CD4-positive, alpha-beta T cell treated with Interleukin-6 at 100 ng/mL for 8 hours (primary cell): ENCODE results near the gene GABRG3.

ENCODE experiments used
- DNase-seq: peaks from one replicate; pipeline ENCODE4 v3.0.0-alpha.2; 2020; ENCODE audit warnings: mixed read lengths, low spot score

The GABRG3 gene

DNA sequence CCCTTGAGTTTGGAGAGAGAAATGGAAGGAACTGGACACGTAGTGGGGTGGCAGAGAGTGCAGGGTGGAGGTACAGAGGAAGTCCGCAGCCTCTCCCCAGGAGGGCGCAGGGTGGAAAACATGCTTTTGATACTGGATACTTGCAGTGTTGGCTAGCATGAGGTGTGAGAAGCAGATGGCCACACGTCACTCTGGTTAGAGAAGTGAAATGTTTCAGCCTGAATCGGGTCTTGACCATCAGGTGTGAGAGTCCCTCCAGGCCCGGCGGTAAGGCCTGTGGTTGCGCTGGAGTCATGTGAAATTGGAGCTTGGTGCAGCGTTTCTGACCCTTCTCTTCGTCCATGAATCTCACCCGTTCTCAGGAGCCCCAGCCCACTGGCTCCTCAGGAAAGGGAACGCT lies 93.1 kb downstream of the GABRG3 start:
- DNase-seq = no peak

DNA sequence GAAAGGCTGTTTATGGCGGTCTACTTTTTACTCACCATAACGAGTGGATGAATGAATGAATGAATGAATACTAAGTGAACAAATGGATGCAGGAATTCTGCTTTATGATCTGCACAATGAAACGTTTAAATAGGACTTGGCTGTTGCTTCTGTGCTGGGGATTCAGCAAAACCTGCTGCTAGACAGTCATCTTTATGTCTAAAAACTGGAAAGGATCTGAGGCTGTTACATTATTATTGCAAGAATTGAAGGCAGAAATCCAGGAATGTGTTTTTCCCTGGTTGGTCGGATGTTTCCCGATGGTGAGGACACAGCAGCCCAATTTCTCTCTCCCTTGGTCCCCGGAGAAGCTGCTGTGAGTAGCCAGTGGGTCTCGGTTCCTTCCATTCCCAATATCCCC lies 94.2 kb downstream of the GABRG3 start:
- DNase-seq = no peak

DNA sequence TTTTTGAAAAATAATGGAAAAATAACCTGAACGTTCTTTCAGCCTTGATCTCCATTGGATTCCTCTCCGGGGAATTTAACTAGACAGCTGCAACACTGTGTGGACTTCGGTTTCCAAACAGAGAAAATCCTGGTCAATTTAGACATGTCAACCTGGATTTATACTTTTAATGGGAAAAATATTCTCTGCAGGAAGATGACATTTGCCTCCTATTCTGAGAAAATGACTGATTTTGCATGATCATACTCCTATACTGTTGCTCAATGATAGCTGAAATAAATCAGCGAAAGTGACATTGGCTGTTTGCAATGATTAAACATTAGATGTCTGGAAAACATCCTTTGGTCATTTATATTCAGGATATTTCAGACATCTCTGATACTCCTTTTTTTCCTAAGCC lies 94.8 kb downstream of the GABRG3 start:
- DNase-seq = no peak

DNA sequence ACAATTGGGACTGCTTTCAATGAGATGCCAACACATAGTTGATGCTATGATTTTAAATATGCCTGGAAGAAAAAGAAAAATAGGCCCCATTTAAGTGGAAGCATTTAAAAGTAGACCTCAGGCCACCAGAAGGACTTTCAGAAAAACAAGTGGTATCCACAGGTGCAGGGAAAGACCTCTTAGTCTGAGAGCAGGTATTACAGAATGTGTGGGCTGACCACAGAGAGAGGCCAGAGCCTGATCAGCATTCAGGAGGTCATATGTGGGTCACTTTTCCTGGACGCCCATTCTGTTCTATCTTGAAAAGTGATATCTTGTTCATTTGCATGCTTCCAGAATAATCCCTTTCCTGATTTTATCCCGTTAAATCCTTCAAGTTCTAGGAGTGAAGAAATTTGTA lies 95.5 kb downstream of the GABRG3 start:
- DNase-seq = no peak

DNA sequence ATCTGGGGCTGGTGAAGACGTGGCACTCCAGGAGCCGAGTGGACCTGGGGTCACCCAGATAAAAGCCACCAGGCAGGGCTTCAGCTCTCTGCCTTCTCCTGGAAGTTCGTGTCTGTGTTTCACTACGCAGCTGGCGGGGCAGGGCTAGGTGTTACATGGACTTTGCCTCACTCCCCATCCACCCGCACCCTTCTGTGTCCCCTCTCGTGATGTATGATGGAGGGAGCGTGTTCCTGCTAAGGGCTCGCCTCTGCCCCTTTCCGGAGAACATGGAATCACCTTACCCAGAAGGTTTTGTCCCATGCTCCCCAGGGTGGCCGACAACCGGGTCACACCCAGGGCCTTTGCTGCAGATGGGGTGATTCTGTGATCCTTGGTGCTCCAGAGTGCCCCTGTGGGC lies 96.2 kb downstream of the GABRG3 start:
- no peak for DNase-seq

DNA sequence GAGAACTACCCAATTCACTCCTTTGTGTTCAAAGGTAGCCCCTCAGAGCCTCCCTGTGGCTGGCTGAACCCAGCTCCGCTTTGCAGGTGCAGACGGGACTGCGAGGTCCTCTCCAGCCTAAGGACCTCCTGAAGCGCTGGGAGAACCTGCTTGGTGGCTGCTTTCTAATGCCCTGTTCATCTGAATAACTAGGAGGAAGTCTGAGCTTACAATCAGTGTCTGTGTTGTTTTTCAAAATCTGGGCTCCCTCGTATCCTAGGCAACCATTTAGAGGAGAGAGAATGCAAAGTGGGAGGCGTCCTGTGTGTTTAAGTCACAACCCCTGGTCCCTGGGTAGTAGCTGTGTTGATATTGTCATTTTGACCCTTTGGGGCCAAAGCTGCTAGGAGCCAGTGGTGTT lies 99.9 kb downstream of the GABRG3 start:
- DNase-seq = no peak

DNA sequence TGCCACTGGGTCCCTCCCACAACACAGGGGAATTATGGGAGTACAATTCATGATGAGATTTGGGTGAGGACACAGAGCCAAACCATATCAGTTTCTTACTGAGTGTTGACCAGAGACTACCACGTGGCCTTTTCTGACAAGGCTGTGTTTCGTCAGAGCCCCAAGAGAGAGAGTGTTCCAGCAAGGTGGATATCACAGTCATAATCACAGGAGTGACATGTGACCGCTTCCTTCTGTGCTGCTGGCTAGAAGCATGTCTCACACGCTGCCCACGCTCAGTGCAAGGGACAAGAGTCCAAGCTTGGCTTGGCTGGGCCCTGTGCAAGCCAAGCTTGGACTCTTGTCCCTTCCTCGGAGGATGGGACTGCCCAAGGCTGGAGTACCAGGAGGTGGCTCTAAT lies 103.2 kb downstream of the GABRG3 start:
- DNase-seq = no peak

DNA sequence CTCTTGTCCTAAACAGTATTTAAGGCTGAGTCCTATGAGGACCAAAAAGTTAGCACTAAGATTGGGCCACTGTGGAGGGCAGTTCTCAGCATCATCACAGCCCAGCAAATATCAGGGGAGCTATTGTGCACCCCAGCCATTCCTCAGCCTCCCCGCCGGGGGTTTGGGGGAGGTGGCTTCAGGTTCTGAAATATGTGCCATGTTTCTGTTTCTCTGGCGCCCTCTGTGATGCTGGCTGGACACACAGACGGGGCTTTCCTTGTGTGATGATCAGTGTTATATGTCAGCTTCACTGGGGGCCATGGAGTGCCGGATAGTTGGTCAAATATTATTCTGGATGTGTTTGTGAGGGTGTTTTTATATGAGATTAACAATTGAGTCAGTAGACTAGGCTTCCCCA lies 106.8 kb downstream of the GABRG3 start:
- no peak for DNase-seq

DNA sequence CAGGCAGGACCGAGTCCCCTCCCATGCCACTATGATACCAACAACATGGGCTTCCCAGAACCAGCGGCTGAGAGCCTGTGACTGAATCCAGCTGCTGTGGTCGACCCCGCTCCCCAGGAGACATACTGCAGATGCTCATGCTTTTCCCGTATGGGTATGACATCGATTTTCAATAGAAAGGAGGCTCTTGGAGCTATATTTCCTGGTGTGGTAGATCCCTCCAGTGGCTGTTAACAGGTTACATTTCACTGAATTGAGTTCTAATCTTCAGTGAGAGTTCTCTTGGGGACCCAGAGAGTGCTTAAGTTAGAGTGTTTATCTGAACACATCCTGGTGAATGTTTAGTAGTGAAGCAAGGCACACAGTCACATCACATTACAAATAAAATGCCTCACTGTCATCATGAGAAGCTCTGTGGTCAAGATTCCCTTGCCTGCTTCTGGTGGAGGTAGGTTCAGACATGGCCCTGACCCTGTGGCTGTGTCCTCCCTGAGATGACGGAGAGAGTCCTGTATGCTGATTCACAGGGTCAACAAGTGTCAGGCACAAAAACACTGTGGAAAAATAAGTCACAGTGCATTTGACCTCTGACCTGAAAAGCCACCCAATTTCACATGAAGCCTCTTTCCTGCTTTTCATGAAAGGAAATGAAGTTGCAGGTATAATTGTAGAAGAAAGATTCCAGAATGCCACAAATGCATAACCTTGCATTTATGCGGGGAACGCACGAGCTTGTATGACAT lies 110.9 kb downstream of the GABRG3 start:
- no peak for DNase-seq

DNA sequence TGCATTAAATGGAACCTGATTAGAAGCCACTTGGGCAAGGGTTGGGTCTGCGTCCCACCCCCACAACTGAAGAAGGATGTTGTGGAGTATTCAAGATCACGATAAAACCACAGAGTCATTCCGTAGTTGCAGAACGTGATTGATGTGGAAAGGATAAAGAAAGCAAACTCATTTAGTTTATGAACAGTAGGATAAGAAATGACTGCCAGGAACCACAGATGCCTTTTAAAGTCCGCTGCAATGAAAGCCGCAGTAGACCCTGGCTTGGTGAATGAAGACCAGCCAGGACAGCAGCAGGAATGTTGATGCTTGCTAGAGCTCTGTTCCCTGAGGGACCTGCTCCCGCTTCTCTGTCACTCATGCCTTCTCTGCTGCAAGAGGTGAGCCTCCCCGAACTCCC lies 111.5 kb downstream of the GABRG3 start:
- DNase-seq = no peak

DNA sequence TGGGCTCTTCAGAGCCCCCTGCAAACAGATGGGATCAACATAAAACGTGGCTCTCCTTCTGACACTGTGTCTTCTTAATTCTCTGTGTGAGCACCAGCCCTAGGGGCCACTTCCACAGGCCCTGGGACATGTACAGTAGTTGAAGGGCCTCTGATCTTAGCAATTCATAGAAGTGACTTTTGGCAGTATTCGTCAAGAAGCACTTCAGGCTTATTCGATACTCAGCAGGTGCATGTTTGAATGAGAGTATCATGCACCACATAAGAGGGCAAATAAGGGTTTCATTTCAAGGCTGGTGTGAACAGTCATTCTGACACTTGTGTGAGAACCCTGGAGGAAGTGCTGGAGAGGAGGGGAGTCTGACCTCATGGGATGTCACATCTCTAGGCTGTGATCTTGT lies 113.9 kb downstream of the GABRG3 start:
- DNase-seq = no peak

DNA sequence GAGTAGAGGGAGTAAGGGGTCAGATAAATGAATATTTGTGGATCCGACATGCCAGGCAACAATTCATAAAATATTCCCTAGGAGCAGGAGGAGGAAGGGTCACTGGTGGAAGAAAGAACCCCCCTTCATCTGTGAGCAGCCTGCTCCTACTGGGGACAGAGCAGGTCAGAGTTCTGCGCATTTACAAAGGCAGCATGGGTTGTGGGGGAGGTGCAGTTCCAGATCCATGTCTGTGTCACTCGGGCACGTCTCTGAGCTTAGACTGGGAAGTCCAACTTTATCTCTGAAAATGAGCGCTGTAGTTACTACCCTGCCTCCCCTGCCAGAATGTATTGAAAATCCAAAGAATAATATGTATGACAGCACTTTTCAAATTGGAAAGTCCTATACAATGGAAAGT lies 115.2 kb downstream of the GABRG3 start:
- DNase-seq = no peak

DNA sequence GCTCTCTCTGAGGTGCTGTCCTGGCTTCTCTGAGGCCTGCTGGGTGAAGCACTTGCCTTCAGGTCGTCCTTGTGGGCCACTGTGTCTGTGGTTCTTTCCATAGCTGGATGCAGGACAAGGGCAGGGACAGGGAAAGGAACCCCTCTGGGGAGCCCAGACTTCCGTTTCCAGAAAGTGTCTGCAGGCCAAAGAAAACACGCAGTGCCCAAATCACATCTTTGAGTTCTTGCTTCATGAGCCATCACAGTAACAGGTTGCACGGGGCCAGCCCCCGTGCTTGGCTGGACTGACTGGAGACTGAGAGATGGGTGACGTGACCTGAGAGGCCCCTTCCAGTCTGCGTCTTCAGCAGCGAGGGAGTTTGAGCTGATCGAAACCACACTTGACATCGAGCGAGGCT lies 115.8 kb downstream of the GABRG3 start:
- DNase-seq = no peak

DNA sequence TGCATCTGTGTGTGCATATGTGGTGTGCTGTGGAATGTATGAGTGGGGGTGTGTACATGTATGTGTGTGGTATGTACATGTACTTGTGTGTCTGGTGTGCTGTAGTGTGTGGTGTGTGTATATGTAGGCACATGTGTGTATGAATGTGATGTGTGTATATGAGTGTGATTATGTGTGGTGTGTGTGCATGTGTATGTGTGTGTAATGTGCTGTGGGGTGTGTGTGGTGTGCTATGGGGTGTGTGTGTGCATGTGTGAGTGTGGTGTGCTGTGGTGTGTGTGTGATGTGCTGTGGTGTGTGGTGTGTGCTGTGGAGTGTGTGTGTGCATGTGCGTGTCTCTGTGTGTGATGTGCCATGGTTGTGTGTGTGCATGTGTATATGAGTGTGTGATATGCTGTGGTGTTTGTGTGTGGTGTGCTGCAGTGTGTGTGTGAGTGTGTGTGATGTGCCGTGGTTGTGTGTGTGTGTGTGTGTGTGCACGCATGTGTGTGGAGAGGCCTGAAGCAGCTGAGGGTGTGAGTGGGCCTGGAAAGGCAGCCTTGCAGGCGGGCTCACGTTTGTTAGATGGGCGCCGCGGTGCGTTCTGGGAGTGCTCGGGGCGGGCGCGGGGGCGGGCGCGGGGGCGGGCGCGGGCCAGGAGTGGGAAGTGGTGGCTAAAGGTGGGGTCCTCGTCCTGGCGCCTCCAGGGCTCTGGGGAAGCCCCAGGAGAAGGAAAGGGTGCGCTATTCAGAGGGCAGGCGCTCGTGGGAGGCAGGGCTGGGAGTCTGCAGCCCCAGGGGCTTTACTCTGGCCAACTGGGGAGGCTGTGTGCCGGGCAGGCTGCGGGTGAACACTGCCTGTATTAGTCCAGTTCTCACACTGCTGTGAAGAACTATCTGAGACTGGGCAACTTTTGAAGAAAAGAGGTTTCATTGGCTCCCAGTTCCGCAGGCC lies 116.9 kb downstream of the GABRG3 start:
- DNase-seq = no peak

DNA sequence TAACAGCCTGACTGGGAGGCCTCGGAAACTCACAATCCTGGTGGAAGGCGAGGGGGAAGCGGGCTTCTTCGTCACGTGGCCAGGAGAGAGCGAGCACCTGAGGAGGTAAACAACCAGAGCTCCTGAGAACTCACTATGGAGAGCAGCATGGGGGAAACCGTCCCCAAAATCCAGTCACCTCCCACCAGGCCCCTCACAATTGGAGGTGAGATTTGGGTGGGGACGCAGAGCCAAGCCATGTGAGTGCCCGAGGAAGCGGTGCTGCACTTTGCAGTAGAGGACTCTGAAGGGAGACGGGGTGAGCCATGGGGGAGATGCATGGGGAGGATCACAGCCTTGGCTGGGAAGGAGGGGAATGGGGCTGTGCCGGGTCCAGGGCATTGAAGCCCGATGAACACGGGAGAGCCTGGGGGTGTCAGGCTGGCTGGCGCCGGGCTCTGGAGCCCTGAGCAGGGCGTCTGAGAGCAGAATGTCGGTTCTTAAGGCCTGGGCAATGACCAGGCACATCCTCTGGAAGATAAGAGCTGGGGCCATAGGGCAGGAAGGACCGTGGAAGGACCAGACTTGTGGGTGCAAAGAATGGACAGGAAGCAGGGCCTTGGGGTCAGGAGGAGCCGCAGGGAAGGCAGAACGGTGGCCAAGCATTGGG lies 117.7 kb downstream of the GABRG3 start:
- no peak for DNase-seq

DNA sequence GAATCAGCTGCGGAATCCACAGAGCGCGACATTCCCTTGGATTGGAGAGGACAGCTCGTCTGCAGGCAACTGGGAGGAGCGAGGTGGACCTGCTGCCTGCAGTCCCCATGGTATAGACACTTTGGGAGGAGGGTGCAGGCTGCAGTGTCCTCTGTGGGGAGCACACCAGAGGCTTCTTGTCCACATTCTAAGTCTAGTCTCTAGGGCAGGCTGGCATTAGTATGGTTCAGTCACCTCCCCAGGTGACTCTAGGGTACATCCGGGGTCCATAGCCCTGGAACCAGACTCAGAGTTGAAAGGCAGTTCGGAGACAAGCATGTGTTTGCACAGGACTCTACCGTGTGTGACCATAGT lies 118.2 kb downstream of the GABRG3 start:
- DNase-seq = no peak

DNA sequence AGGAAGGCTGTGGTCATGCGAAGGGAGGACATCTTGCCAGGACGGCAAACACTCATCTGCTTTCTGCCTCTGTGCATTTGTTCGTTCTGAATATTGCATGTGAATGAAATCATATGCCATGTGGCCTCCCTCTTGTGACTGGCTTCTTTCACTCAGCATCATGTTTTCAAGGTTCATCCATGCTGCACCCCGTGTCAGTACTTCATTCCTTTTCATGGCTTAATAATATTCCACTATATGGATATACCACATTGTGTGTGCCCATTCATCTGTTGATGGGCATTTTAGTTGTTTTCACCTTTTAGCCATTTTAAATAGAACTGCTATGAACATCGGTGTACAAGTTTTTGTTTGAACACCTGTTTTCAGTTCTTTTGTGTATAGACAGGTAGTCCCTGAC lies 118.7 kb downstream of the GABRG3 start:
- no peak for DNase-seq

DNA sequence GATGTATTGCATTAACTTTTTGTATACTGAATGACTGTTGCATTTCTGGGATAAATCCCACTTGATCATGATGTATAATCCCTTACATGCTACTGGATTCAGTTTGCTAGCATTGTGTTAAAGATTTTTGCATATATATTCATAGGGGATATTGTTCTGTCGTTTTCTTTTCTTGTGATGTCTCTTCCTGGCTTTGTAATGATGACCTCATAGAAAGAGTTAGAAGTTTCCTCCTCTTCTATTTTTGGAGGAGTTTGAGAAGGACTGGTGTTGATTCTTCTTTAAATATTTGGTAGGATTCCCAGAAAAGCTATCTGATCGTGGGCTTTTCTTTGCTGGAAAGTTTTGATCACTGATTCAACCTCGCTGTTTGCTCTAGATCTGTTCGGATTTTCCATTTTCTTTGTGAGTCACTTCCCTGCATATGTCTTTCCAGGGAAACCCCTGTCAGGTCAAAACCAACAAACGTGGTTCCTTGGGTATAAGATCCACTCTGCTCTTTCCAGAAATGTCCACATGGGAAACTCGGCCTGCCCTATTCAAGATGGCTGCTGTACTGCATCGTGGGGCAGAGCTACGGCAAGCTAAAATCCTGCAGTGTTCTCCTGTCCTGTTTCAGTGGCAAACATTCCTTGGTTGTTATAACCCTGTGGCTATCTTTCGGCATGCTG lies 120.4 kb downstream of the GABRG3 start:
- no peak for DNase-seq

DNA sequence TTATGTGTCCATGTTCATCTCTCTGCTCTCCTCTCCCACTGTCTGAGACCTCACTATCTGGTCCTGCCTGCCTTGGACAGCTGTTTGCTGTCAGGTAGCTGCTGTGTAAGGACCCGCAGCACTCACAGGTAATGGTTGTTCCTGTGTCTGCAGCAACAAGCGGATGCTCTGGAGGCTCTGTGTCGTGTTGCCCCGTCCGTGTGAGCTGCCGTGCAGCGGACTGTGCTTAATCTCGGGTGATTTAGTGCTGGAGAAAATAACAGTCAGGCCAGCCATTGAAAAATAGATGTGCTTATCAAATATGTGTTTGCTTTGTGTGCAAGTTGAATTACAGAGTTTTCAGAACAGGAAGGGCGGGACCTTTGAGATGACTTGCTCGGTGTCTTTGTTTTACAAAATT lies 121.4 kb downstream of the GABRG3 start:
- no peak for DNase-seq

DNA sequence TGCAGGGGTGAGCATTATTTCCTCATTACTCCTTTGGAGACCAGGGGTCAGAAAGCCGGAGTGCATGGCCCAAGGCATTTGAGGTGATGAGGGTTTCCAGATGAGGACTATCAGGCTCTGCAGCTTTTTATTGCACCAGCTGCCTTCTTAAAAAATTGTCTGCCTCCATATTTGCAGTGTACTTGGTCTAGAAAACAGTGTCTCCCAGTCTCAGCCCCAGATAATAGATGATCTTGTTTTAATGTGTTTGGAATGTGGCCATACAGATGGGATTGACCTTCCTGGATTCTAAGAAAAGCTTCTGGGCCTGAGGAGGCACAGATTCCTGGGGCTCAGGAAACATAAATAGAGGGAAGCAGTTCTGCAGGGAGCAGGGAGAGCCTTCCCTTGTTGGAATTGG lies 123.3 kb downstream of the GABRG3 start:
- no peak for DNase-seq

DNA sequence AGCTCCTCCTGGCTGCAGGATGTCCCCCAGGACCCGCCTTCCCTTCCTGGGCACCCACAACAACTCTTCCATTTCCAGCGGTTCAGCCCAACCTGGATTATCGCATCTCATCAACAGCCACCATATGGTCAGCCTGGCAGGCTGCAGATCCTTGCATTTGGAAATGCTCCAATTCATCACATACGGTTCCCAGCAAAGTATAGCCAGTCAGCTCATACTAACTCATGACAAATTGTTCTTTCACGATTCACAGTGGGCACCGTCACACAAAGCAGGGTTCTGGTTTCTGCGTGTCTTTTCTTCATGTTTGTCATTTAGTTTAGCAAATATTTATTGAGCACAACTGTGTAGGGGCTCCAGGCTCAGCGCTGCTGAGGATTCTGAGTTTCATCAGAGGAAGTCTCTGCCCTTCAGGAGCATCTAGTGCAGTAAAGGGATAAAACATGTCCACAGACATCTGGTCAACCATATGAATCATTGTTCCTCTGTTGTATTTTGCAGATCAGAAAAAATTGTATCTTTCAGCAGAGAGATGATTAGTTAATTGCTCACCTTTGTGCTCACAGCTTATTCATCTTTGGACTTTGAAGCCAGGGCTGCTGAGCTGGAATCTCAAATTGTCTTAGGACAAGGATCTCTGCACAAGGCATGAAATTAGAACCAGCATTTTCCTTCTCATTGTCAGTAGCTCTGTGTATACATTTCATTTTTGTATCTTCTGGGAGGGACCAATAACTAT lies 125.1 kb downstream of the GABRG3 start:
- DNase-seq = no peak

DNA sequence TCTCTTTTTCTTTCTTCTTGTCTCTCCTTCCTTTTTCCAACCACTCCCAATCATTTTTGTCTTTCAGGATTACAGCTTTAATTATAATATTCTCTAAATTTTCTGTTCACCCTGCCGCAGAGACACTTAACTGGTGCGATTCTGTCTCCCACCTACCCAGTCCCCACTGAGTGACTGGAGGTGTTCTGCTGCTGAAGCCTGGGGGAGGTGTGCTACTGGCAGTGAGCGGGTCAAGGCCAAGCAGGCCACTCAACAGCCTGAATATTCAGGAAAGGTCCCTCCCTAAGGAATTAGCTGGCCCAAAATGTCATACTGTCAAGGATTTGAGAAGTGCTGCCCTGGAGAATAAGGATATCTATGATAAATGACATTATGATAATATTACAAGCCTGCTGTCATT lies 126.5 kb downstream of the GABRG3 start:
- DNase-seq = no peak
